IMR-90 (cell line): ENCODE results near the gene ECPAS.

Experiments used
- BHLHE40 ChIP-seq: fragments of 150-350 bp; IDR thresholded peaks from 2 replicates; pipeline ENCODE4 v1.6.1; 2016; ENCODE audit warnings: mild to moderate bottlenecking, low read depth, low read length
- CEBPB ChIP-seq: IDR thresholded peaks from 2 replicates; pipeline ENCODE4 v1.6.1; 2012; ENCODE audit warnings: low read depth, low read length, improper control_type of control experiment
- CTCF ChIP-seq: conservative IDR thresholded peaks from 2 replicates; pipeline ENCODE4 v1.5.1; 2012; ENCODE audit warnings: mild to moderate bottlenecking, low read depth, low read length, improper control_type of control experiment
- NFE2L2 ChIP-seq: fragments of 150-350 bp; IDR thresholded peaks from 2 replicates; pipeline ENCODE4 v1.6.1; 2016; ENCODE audit warnings: low read depth, mild to moderate bottlenecking, low read length
- POLR2A ChIP-seq: IDR thresholded peaks from 2 replicates; pipeline ENCODE4 v1.6.1; 2012; ENCODE audit warnings: mild to moderate bottlenecking, low read depth, low read length
- RAD21 ChIP-seq: IDR thresholded peaks from 2 replicates; pipeline ENCODE4 v1.6.1; 2012; ENCODE audit warnings: low read length, improper control_type of control experiment

GRCh38 chr9:111372297-111372696 is 111.9 kb downstream of the ECPAS start:
- TF ChIP-seq NFE2L2 (no peak), POLR2A (no peak), CTCF (no peak), RAD21 (no peak), CEBPB (no peak), BHLHE40 (no peak)
